ENCODE results near the gene EEF1AKMT2. TPM values are rescaled to one million over a fixed set of nuclear protein-coding genes. Genes with fewer than 3 reads are reported as not detected.
"Not testable (repeated sequence)": the region's sequence is repeated elsewhere in the genome, so short reads cannot be mapped to it uniquely, and the experiment has no call there.

The EEF1AKMT2 gene
- total RNA-seq: 21.4 and 23.7 TPM in 2 replicates

DNA sequence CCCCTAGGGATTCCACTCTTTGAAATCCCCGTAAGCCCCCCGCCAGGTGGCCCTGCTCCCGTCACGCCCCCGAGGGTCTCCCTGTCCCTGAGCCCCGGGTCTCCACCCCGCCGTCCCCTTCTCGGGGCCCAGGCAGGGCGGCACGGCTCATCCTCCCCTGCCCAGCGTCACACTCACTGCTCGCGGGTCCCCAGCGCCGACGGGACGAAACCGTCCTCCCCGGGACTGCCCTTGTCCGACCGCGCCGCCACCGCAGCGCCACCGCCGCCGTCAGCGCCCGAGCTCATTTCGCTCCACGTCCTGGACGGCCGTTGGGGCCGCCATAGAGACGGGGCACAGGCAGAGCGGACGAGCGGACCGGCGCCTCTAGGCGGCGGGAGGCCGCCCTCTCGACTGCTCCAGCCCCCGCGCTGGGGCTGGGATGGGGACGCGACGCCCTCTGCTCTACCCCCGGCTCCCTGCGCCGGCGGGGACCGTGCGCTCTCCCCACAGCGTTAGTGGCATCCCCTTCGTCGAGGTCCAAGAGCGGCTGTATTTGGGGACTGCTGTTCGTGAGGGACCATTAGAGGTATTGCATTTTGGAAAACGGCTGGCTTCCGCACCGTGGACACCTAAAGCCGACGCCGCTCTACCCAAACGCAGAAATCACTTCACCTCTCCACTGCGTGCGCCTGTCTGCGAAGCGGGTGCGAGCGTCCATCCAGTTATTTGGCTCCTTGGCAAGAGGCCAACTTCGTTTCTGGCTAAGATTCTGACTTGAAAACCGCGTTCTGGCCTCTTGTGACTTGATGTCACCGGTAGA lies at the start of gene EEF1AKMT2:
Gene EEF1AKMT2, minus strand, starts transcription at position 341 of the 802 bp plus-strand sequence. Its CDS starts 54 bp downstream, at position 287.
- intact Hi-C loops (cut with micrococcal nuclease): loop anchor here (1.0 to 5.0 kb wide), 6 partner anchors 10 to 373 kb away; partner anchors contain the start of genes ABRAXAS2, FAM53B and OAT

DNA sequence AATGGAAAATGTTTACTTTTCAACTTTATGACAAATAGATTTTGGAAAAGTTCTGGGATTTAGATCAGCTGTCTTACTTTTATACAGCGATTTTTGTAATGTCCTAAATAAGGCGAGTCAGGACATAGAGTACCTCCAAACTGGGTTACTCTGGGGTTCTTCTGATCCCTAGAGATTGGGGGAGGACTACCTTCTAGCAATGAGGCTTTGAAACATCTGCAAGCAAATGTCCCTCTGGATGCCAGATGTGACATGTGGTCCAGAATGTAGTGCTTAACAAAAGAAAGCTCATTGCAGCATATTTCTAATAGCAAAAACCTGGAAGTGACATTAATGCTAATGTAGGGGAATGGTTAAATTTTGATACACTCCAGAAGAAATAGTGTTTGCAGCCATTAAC lies 46.0 kb upstream of the EEF1AKMT2 start:
- intact Hi-C loops (cut with micrococcal nuclease): no loop called here

DNA sequence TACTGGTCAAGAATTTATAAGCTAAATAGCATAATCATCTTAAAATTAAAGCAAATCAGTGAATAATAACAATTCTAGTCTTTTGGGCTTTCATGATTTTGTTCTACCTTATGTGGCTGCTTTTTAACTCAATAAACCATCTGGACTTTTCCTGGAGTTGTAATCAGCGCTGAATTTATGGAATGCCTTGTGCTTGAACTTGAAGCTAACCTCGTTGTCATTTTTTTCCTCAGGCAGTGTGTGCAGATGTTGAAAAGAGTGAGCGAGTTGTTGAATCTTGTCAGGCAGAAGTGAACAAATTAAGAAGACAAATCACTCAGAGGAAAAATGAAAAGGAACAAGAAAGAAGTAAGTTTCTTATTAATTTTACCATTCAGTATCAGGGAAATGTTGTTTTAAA lies 39.4 kb upstream of the EEF1AKMT2 start:
- intact Hi-C loops (cut with micrococcal nuclease): no loop called here

DNA sequence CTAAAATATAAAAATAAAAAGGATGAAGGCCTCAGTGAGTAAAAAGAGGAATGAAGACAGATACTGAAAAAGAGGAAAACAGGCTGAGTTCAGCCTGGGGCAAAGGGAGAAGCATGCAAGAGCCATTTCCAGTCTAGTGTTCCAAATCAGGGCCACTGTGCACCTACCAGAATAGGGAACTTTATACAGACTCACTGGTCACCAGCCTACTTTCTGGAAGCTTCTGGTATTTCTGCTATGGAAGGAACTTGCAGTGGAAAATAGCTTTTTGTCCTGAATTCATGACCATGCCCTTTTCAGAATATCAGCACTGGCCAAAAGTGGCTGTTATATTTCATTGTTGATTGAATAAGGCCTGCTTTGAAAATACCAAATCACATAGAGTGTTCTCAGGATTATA lies 38.8 kb upstream of the EEF1AKMT2 start:
- intact Hi-C loops (cut with micrococcal nuclease): no loop called here

GRCh38 chr10:124829447-124830115 lies 37.9 kb upstream of the EEF1AKMT2 start:
- intact Hi-C loops (cut with micrococcal nuclease): no loop called here

DNA sequence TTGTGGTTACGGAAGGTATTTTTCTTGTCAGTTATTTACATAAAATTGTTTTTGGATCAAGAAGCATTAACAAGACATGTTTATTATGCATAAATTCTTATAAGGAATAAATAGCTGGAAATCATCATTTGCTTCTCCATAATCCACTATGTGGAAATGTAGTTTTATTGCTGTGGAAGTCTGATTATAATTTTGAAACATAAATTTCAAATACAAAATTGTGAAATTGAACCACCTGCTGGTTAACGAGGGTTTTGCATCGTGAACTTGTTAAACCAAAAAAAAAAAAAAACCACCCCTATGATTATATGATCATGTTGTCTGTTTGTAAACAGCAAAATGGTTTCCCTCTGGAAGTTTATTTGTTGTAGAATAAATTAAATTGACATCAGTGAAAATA lies 35.8 kb upstream of the EEF1AKMT2 start:
- intact Hi-C loops (cut with micrococcal nuclease): loop anchor here (1.0 kb wide), 1 partner anchor 297 kb away; no protein-coding TSS in a partner anchor

DNA sequence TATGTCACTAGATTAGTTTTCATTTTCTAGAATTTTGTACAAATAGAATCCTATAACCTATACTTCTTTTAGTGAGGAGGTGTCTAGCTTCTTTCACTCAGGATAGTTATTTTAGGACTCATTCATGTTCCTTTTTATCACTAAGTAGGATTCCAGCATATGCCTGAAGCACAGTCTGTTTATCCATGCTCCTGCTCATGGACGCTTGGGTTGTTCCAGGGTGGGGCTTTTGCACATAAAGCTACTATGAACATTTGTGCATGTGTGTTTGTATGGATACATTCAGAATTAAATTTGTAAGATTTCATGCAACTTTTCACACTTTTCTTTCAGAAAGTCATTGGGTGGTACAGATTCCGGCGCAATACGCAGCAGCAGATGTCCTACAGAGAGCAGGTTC lies 34.6 kb upstream of the EEF1AKMT2 start:
- intact Hi-C loops (cut with micrococcal nuclease): no loop called here

- intact Hi-C loops (cut with micrococcal nuclease): no loop called here
These were observed 34.0 kb upstream of the EEF1AKMT2 start for GRCh38 chr10:124825702-124826101.

DNA sequence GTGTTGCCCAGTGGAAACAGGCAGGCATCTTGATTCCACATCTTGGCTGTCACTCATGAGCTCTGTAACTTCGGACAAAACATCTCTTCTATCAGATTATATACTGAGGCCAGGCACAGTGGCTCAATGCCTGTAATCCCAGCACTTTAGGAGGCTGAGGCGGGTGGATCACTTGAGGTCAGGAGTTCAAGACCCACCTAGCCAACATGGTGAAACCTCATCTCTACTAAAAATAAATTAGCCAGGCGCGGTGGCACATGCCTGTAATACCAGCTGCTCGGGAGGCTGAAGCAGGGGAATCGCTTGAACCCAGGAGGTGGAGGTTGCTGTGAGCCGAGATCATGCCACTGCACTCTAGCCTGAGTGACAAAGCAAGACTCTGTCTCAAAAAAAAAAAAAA lies 33.2 kb upstream of the EEF1AKMT2 start:
- intact Hi-C loops (cut with micrococcal nuclease): not testable (repeated sequence)

GRCh38 chr10:124824507-124824906 lies 32.8 kb upstream of the EEF1AKMT2 start:
- intact Hi-C loops (cut with micrococcal nuclease): no loop called here

DNA sequence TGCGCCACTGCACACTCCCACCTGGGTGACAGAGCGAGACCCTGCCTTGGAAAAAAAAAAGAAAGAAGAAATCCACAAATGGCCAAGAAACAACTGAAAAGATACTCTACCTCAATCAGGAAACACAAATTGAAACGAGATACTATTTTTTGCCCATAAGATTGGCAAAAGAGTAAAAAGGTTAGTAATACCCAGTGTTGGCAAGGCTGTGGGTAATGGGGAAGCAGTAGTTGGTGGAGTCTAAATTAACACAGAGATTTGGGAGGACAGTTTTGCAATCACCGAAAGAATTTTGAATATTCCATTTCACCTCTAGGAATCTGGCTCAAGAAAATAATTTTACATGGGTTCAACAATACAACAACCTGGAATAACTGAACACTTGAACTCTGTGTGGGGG lies 29.8 kb upstream of the EEF1AKMT2 start:
- intact Hi-C loops (cut with micrococcal nuclease): no loop called here

- intact Hi-C loops (cut with micrococcal nuclease): no loop called here
These were observed 28.4 kb upstream of the EEF1AKMT2 start for GRCh38 chr10:124820121-124820520.

GRCh38 chr10:124802313-124802675 lies 10.6 kb upstream of the EEF1AKMT2 start:
- intact Hi-C loops (cut with micrococcal nuclease): loop anchor here (5.0 to 10.0 kb wide), 2 partner anchors 340 to 1647 kb away; partner anchors contain the start of genes BUB3 and LHPP

- intact Hi-C loops (cut with micrococcal nuclease): no loop called here
These were observed 7.5 kb upstream of the EEF1AKMT2 start for GRCh38 chr10:124799211-124799610.

DNA sequence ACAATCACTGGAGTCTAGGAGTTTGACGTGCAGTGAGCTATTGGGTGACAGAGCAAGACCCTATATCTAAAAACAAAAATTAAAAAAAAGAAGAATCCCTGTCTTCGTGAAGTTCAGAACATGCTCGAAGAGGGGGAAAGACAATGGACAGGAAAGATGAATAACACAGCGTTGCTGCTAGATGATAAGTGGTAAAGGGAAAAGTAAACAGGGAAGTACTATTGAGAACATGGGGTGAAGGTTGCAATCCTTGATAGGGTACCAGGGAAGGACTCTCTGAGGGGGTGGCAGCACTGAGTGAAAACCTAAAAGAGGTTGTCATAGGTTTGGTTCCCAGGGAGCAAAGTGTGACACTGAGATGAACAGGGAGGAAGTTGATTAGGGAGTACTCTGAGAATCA lies 7.1 kb upstream of the EEF1AKMT2 start:
- intact Hi-C loops (cut with micrococcal nuclease): no loop called here

- intact Hi-C loops (cut with micrococcal nuclease): no loop called here
These were observed 6.7 kb upstream of the EEF1AKMT2 start for GRCh38 chr10:124798364-124798763.

- intact Hi-C loops (cut with micrococcal nuclease): loop anchor here (1.0 to 5.0 kb wide), 4 partner anchors 49 to 374 kb away; partner anchors contain the start of genes FAM53B and OAT
These were observed 1.3 kb upstream of the EEF1AKMT2 start for GRCh38 chr10:124792998-124793352.

DNA sequence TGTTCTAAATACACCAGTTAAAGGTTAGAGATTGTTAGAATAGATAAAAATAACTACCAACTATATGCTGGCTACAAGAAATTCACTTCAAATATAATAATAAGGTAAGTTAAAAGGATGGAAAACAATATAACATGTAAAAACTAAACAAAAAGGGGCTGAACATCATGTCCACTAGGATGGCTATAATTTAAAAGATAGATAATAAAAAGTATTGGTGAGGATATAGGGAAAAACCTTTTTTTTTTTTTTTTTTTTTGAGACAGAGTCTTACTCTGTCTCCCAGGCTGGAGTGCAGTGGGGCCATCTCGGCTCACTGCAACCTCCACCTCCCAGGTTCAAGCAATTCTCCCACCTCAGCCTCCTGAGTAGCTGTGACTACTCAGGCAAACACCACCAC lies 8.8 kb downstream of the EEF1AKMT2 start:
- intact Hi-C loops (cut with micrococcal nuclease): not testable (repeated sequence)

- intact Hi-C loops (cut with micrococcal nuclease): no loop called here
These were observed 22.9 kb downstream of the EEF1AKMT2 start for GRCh38 chr10:124768791-124769190.

- intact Hi-C loops (cut with micrococcal nuclease): no loop called here
These were observed 26.4 kb downstream of the EEF1AKMT2 start for GRCh38 chr10:124765256-124765655.

DNA sequence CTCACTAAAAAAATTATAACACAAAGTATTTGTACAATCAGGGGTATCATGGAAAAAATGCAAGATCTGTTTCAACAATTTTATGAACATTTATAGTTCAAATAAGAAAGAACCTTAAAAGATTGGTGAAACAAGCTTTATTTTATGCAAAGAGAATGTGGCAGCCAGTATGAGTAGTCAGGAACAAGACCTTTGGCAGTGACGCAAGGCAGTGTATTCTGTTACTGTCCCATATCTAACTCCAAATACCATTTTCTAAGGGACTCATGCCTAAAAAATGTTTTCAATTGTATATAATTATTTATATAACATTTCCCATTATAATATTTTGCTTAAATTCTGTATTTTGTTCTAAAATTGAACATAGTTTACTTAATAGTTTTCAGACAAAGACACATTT lies 28.4 kb downstream of the EEF1AKMT2 start:
- intact Hi-C loops (cut with micrococcal nuclease): no loop called here

- intact Hi-C loops (cut with micrococcal nuclease): no loop called here
These were observed 29.4 kb downstream of the EEF1AKMT2 start for GRCh38 chr10:124762281-124762680.

Measured in T-helper 2 cell treated with Interferon-gamma antibody and Interleukin-4, amounts not matched to agents 100 ng/mL and 5 ng/mL, for 36 hours (primary cell).